ENCODE measurements around the gene BPIFB6. TPM values are rescaled to one million over a fixed set of nuclear protein-coding genes. Genes with fewer than 3 reads are reported as not detected.

Gene BPIFB6
- total RNA-seq, 3 donors from 2014 or later: not detected

GRCh38 chr20:33027769-33028751 lies 3.4 kb upstream of the BPIFB6 start:
- no peak for DNase-seq (ENCODE audit: low spot score in 2 of 2)
- Histone ChIP-seq H3K27ac (no peak overlapping the region), H3K27me3 (peaks cover 0 to 3% of the 10 kb centered on the region in 2 donors), H3K4me3 (no peak overlapping the region), H3K9me3 (peaks cover 0 to 4% of the 10 kb centered on the region in 2 donors), H3K36me3 (no peaks in the 10 kb centered on the region), H3K4me1 (no peaks in the 10 kb centered on the region)
- intact Hi-C loops (cut with DNase I; ENCODE audit: low total_unique reads): no loop called here
- TF ChIP-seq POLR2AphosphoS5 (IDR thresholded peaks at IDR 0.05) (no peak), POLR2A (IDR thresholded peaks at IDR 0.05) (no peak)
- TF ChIP-seq, protein P1, sequence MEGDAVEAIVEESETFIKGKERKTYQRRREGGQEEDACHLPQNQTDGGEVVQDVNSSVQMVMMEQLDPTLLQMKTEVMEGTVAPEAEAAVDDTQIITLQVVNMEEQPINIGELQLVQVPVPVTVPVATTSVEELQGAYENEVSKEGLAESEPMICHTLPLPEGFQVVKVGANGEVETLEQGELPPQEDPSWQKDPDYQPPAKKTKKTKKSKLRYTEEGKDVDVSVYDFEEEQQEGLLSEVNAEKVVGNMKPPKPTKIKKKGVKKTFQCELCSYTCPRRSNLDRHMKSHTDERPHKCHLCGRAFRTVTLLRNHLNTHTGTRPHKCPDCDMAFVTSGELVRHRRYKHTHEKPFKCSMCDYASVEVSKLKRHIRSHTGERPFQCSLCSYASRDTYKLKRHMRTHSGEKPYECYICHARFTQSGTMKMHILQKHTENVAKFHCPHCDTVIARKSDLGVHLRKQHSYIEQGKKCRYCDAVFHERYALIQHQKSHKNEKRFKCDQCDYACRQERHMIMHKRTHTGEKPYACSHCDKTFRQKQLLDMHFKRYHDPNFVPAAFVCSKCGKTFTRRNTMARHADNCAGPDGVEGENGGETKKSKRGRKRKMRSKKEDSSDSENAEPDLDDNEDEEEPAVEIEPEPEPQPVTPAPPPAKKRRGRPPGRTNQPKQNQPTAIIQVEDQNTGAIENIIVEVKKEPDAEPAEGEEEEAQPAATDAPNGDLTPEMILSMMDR (IDR thresholded peaks at IDR 0.05): no peak

- DNase-seq (ENCODE audit: low spot score in 2 of 2): no peak
- intact Hi-C loops (cut with DNase I; ENCODE audit: low total_unique reads): no loop called here
- H3K27me3 ChIP-seq: peaks cover 0 to 3% of the 10 kb centered on the region in 2 donors
Observed at GRCh38 chr20:33028875-33029274, 2.6 kb upstream of the BPIFB6 start.

DNA sequence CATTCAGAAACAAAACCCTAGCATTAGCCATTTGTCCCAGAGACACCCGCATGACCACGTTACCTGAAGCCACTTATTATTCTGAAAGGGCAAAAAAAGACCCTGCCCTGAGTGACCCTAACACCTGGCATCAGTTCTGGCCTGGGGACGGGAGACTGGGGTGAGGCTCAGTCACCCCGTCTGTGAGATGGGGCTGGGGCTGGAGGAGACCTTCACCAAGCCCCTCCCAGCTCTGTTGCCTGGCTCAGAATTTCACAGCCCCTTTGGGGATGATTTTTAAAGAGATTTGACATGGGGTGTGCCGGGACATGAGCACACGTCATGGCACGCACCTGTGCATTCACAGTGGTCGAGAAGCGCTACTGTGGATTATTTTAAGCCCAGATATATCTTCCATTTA lies 1.4 kb upstream of the BPIFB6 start:
- Histone ChIP-seq H3K4me3 (no peak overlapping the region), H3K36me3 (no peaks in the 10 kb centered on the region), H3K27ac (no peak overlapping the region), H3K27me3 (peaks cover 0 to 3% of the 10 kb centered on the region in 2 donors), H3K9me3 (peaks cover 0 to 9% of the 10 kb centered on the region in 2 donors), H3K4me1 (no peaks in the 10 kb centered on the region)
- intact Hi-C loops (cut with DNase I; ENCODE audit: low total_unique reads): no loop called here
- TF ChIP-seq POLR2AphosphoS5 (IDR thresholded peaks at IDR 0.05): no peak
- TF ChIP-seq POLR2A (IDR thresholded peaks at IDR 0.05): no peak
- no peak for DNase-seq (ENCODE audit: low spot score in 2 of 2)

More at GRCh38 chr20:33028875-33029274, 2.6 kb upstream of the BPIFB6 start:
- no peak overlapping the region for H3K4me3 ChIP-seq
- peaks cover 0 to 9% of the 10 kb centered on the region in 2 donors for H3K9me3 ChIP-seq
- no peak overlapping the region for H3K27ac ChIP-seq
- no peaks in the 10 kb centered on the region for H3K36me3 ChIP-seq
- TF ChIP-seq, protein P1 (IDR thresholded peaks at IDR 0.05): no peak
- TF ChIP-seq POLR2AphosphoS5 (IDR thresholded peaks at IDR 0.05) (no peak), POLR2A (IDR thresholded peaks at IDR 0.05) (no peak)
- H3K4me1 ChIP-seq: no peaks in the 10 kb centered on the region

DNA sequence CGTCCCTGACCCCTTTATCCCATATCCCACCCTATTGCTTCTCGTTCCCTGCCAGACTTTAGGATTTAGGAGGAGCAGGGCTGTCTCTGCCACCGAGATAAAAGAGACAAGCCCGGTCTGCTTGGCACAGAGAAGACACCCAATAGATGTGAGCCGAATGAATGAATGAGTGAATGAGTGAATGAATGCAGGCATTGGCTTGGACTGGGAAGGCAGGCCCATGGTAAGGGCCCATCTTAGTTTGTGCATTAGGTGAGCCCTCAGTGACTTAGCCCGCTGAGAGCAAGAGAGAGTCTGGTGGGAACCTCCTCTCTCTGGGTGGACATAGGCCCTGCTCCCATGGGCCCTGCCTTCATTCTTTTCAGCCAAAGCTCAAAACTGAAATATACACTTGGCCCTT lies 879 bp upstream of the BPIFB6 start:
- TF ChIP-seq POLR2A (IDR thresholded peaks at IDR 0.05): no peak
- TF ChIP-seq POLR2AphosphoS5 (IDR thresholded peaks at IDR 0.05): no peak
- TF ChIP-seq, protein P1 (IDR thresholded peaks at IDR 0.05): no peak
- no peak for DNase-seq (ENCODE audit: low spot score in 2 of 2)
- intact Hi-C loops (cut with DNase I; ENCODE audit: low total_unique reads): no loop called here
- Histone ChIP-seq H3K27me3 (peaks cover 0 to 3% of the 10 kb centered on the region in 2 donors), H3K9me3 (peaks cover 0 to 9% of the 10 kb centered on the region in 2 donors), H3K36me3 (no peaks in the 10 kb centered on the region), H3K4me1 (no peaks in the 10 kb centered on the region), H3K4me3 (no peak overlapping the region), H3K27ac (no peak overlapping the region)

DNA sequence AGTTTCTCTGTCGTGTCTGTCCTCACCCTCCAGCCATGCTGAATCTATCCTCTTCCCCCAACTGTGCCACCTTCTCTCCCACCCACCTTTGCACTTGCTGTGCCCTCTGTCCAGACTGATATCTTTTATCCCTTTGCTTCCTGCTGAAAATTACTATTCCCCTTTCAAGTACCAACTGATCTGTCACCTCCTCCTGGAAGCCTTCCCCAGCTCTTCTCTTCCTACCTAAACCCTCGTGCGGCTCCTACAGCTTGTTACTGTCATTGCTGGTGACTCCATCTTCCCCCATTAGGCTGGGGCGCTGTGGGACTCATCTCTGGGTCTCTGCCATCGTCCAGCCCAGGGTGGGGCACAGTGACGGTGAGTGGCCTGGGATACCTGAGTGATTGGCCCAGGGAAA lies 1.1 kb downstream of the BPIFB6 start:
- H3K36me3 ChIP-seq: no peaks in the 10 kb centered on the region
- H3K27me3 ChIP-seq: peaks cover 0 to 3% of the 10 kb centered on the region in 2 donors
- H3K9me3 ChIP-seq: peaks cover 0 to 9% of the 10 kb centered on the region in 2 donors
- no peaks in the 10 kb centered on the region for H3K4me1 ChIP-seq
- no peak overlapping the region for H3K4me3 ChIP-seq
- H3K27ac ChIP-seq: no peak overlapping the region
- TF ChIP-seq, protein P1 (IDR thresholded peaks at IDR 0.05): no peak
- TF ChIP-seq POLR2AphosphoS5 (IDR thresholded peaks at IDR 0.05): no peak
- no peak for TF ChIP-seq POLR2A (IDR thresholded peaks at IDR 0.05)
- intact Hi-C loops (cut with DNase I; ENCODE audit: low total_unique reads): no loop called here
- DNase-seq (ENCODE audit: low spot score in 2 of 2): no peak

Data from breast epithelium (tissue), 4 donors.